BLaER1 (cell line): ENCODE data around the gene TPH2.

Experiments used
- H3K27ac ChIP-seq: shearing (Covaris generic); formaldehyde crosslinking; 2 replicates; pipeline ENCODE4 v1.8.1; 2022
- H3K27me3 ChIP-seq: shearing (Covaris generic); formaldehyde crosslinking; 2 replicates; pipeline ENCODE4 v1.8.1; 2022
- H3K36me3 ChIP-seq: shearing (Covaris generic); formaldehyde crosslinking; 2 replicates; pipeline ENCODE4 v1.8.1; 2022
- H3K4me1 ChIP-seq: shearing (Covaris generic); formaldehyde crosslinking; 2 replicates; pipeline ENCODE4 v1.8.1; 2022
- H3K4me2 ChIP-seq: shearing (Covaris generic); formaldehyde crosslinking; 2 replicates; pipeline ENCODE4 v1.8.1; 2022
- H3K4me3 ChIP-seq: shearing (Covaris generic); formaldehyde crosslinking; 2 replicates; pipeline ENCODE4 v1.8.1; 2022
- H3K9ac ChIP-seq: shearing (Covaris generic); formaldehyde crosslinking; 2 replicates; pipeline ENCODE4 v1.8.1; 2022
- H3K9me3 ChIP-seq: shearing (Covaris generic); formaldehyde crosslinking; 2 replicates; pipeline ENCODE4 v1.8.1; 2022
- H4K20me1 ChIP-seq: shearing (Covaris generic); formaldehyde crosslinking; 2 replicates; pipeline ENCODE4 v1.8.1; 2022
- Cebpa-rat ChIP-seq: shearing (Covaris generic); IDR thresholded peaks from 2 replicates; pipeline ENCODE4 v1.8.1; 2022

Gene TPH2

GRCh38 chr12:71994715-71995114, 56.1 kb downstream of the TPH2 start:
- no peaks in the 10 kb centered on the region for H3K9me3 ChIP-seq
- H3K27me3 ChIP-seq, result no peaks in the 10 kb centered on the region
- no peaks in the 10 kb centered on the region for H3K36me3 ChIP-seq
- no peak overlapping the region for H3K4me2 ChIP-seq
- TF ChIP-seq Cebpa-rat, result no peak
- no peaks in the 10 kb centered on the region for H3K4me1 ChIP-seq
- H4K20me1 ChIP-seq, result no peaks in the 10 kb centered on the region
- H3K9ac ChIP-seq, result no peak overlapping the region
- H3K4me3 ChIP-seq, result no peak overlapping the region
- H3K27ac ChIP-seq, result no peak overlapping the region

GRCh38 chr12:71999795-72000194, 61.1 kb downstream of the TPH2 start:
- no peak overlapping the region for H3K9ac ChIP-seq
- no peak overlapping the region for H3K4me3 ChIP-seq
- no peak overlapping the region for H3K4me2 ChIP-seq
- no peaks in the 10 kb centered on the region for H3K27me3 ChIP-seq
- no peaks in the 10 kb centered on the region for H3K36me3 ChIP-seq
- H4K20me1 ChIP-seq, result no peaks in the 10 kb centered on the region
- H3K4me1 ChIP-seq, result no peaks in the 10 kb centered on the region
- no peaks in the 10 kb centered on the region for H3K9me3 ChIP-seq
- TF ChIP-seq Cebpa-rat, result no peak
- H3K27ac ChIP-seq, result no peak overlapping the region

- Histone ChIP-seq H3K4me2 (no peak overlapping the region), H3K27ac (no peak overlapping the region), H3K4me3 (no peak overlapping the region), H4K20me1 (no peaks in the 10 kb centered on the region), H3K9ac (no peak overlapping the region), H3K4me1 (no peaks in the 10 kb centered on the region), H3K9me3 (no peaks in the 10 kb centered on the region), H3K27me3 (no peaks in the 10 kb centered on the region), H3K36me3 (no peaks in the 10 kb centered on the region)
- no peak for TF ChIP-seq Cebpa-rat
Measured at GRCh38 chr12:72000969-72001648, 62.5 kb downstream of the TPH2 start.

GRCh38 chr12:72006766-72007165, 68.1 kb downstream of the TPH2 start:
- Histone ChIP-seq H3K4me3 (no peak overlapping the region), H3K27ac (no peak overlapping the region), H3K9ac (no peak overlapping the region), H3K4me1 (no peaks in the 10 kb centered on the region), H3K9me3 (no peaks in the 10 kb centered on the region), H3K36me3 (no peaks in the 10 kb centered on the region), H3K4me2 (no peak overlapping the region), H4K20me1 (no peaks in the 10 kb centered on the region), H3K27me3 (no peaks in the 10 kb centered on the region)
- no peak for TF ChIP-seq Cebpa-rat

GRCh38 chr12:72010356-72010755, 71.7 kb downstream of the TPH2 start:
- Histone ChIP-seq H4K20me1 (no peaks in the 10 kb centered on the region), H3K4me1 (peaks cover 4% of the 10 kb centered on the region; the same call in 1 of the 2 replicates), H3K27ac (no peak overlapping the region)

GRCh38 chr12:72011374-72011773, 72.7 kb downstream of the TPH2 start:
- TF ChIP-seq Cebpa-rat, result no peak

More at GRCh38 chr12:72010356-72010755, 71.7 kb downstream of the TPH2 start:
- Histone ChIP-seq H3K4me2 (no peak overlapping the region), H3K9me3 (no peaks in the 10 kb centered on the region), H3K4me3 (no peak overlapping the region), H3K9ac (no peak overlapping the region), H3K36me3 (no peaks in the 10 kb centered on the region), H3K27me3 (no peaks in the 10 kb centered on the region)
- TF ChIP-seq Cebpa-rat, result no peak

GRCh38 chr12:72012874-72013273, 74.2 kb downstream of the TPH2 start:
- Histone ChIP-seq H4K20me1 (no peaks in the 10 kb centered on the region), H3K9ac (no peak overlapping the region), H3K4me1 (peaks cover 4% of the 10 kb centered on the region; the same call in 1 of the 2 replicates), H3K4me2 (no peak overlapping the region), H3K9me3 (no peaks in the 10 kb centered on the region), H3K36me3 (no peaks in the 10 kb centered on the region), H3K27ac (no peak overlapping the region), H3K4me3 (no peak overlapping the region), H3K27me3 (no peaks in the 10 kb centered on the region)
- no peak for TF ChIP-seq Cebpa-rat

More at GRCh38 chr12:72011374-72011773, 72.7 kb downstream of the TPH2 start:
- Histone ChIP-seq H3K4me2 (no peak overlapping the region), H3K36me3 (no peaks in the 10 kb centered on the region), H3K27me3 (no peaks in the 10 kb centered on the region), H4K20me1 (no peaks in the 10 kb centered on the region), H3K4me1 (peaks cover 4% of the 10 kb centered on the region; the same call in 1 of the 2 replicates), H3K9ac (no peak overlapping the region), H3K27ac (no peak overlapping the region), H3K9me3 (no peaks in the 10 kb centered on the region), H3K4me3 (no peak overlapping the region)

GRCh38 chr12:72015895-72016294, 77.2 kb downstream of the TPH2 start:
- Histone ChIP-seq H3K36me3 (no peaks in the 10 kb centered on the region), H3K27me3 (no peaks in the 10 kb centered on the region), H3K4me1 (peaks cover 4% of the 10 kb centered on the region; the same call in 1 of the 2 replicates), H3K4me3 (no peak overlapping the region), H4K20me1 (no peaks in the 10 kb centered on the region), H3K4me2 (no peak overlapping the region), H3K27ac (no peak overlapping the region), H3K9ac (no peak overlapping the region), H3K9me3 (no peaks in the 10 kb centered on the region)
- no peak for TF ChIP-seq Cebpa-rat

GRCh38 chr12:72017054-72017651, 78.5 kb downstream of the TPH2 start:
- H3K4me2 ChIP-seq, result no peak overlapping the region
- TF ChIP-seq Cebpa-rat, result no peak

GRCh38 chr12:72018036-72018435, 79.4 kb downstream of the TPH2 start:
- Histone ChIP-seq H3K27me3 (no peaks in the 10 kb centered on the region), H4K20me1 (no peaks in the 10 kb centered on the region), H3K4me1 (peaks cover 4% of the 10 kb centered on the region; the same call in 1 of the 2 replicates), H3K9me3 (no peaks in the 10 kb centered on the region), H3K9ac (no peak overlapping the region), H3K36me3 (no peaks in the 10 kb centered on the region), H3K27ac (no peak overlapping the region), H3K4me3 (no peak overlapping the region), H3K4me2 (no peak overlapping the region)
- no peak for TF ChIP-seq Cebpa-rat

More at GRCh38 chr12:72017054-72017651, 78.5 kb downstream of the TPH2 start:
- H3K27ac ChIP-seq, result no peak overlapping the region
- no peaks in the 10 kb centered on the region for H3K27me3 ChIP-seq
- no peak overlapping the region for H3K9ac ChIP-seq
- H4K20me1 ChIP-seq, result no peaks in the 10 kb centered on the region
- no peak overlapping the region for H3K4me3 ChIP-seq
- peaks cover 4% of the 10 kb centered on the region; the same call in 1 of the 2 replicates for H3K4me1 ChIP-seq
- no peaks in the 10 kb centered on the region for H3K36me3 ChIP-seq
- no peaks in the 10 kb centered on the region for H3K9me3 ChIP-seq
